RWPE2 (cell line): ENCODE measurements around the gene USP37.
A peak's percentile ranks its signal among the peaks of the same experiment; 100 is the strongest.

Source experiments
- ATAC-seq: fragments of 200-7000 bp; cut with Tn5 transposase; 3 replicates; pipeline ENCODE4 v1.9.1; 2021; ENCODE audit warnings: low read depth
- DNase-seq: peaks from one replicate; pipeline ENCODE4 v3.0.0-alpha.2; 2020; ENCODE audit warnings: low spot score
- H3K27ac ChIP-seq: fragments of 450-650 bp; 2 replicates; pipeline ENCODE4 v1.5.1; 2017; ENCODE audit warnings: mild to moderate bottlenecking; ENCODE audit not compliant: poor library complexity, severe bottlenecking
- H3K27me3 ChIP-seq: fragments of 250-450 bp; sonication (Bioruptor Pico); 2 replicates; pipeline ENCODE4 v1.5.1; 2021; ENCODE audit warnings: mild to moderate bottlenecking, moderate library complexity; ENCODE audit not compliant: insufficient read depth, poor library complexity, severe bottlenecking
- H3K36me3 ChIP-seq: fragments of 250-450 bp; sonication (Bioruptor Pico); 2 replicates; pipeline ENCODE4 v1.5.1; 2020; ENCODE audit warnings: low read depth, mild to moderate bottlenecking, moderate library complexity
- H3K4me1 ChIP-seq: fragments of 250-450 bp; sonication (Bioruptor Pico); 2 replicates; pipeline ENCODE4 v1.5.1; 2021; ENCODE audit warnings: mild to moderate bottlenecking, moderate library complexity; ENCODE audit not compliant: insufficient read depth, poor library complexity, severe bottlenecking
- H3K4me3 ChIP-seq: fragments of 250-450 bp; sonication (Bioruptor Pico); 2 replicates; pipeline ENCODE4 v1.5.1; 2021; ENCODE audit warnings: mild to moderate bottlenecking, moderate library complexity; ENCODE audit not compliant: severe bottlenecking
- H3K9me3 ChIP-seq: fragments of 250-450 bp; sonication (Bioruptor Pico); 2 replicates; pipeline ENCODE4 v1.5.1; 2021; ENCODE audit warnings: mild to moderate bottlenecking, moderate library complexity; ENCODE audit not compliant: severe bottlenecking
- TF ChIP-seq, protein P1 (sequence below): fragments of 450-650 bp; IDR thresholded peaks from one replicate; pipeline ENCODE4 v1.5.1; 2017; ENCODE audit warnings: mild to moderate bottlenecking, moderate library complexity; ENCODE audit not compliant: poor library complexity, severe bottlenecking

Gene USP37, protein sequence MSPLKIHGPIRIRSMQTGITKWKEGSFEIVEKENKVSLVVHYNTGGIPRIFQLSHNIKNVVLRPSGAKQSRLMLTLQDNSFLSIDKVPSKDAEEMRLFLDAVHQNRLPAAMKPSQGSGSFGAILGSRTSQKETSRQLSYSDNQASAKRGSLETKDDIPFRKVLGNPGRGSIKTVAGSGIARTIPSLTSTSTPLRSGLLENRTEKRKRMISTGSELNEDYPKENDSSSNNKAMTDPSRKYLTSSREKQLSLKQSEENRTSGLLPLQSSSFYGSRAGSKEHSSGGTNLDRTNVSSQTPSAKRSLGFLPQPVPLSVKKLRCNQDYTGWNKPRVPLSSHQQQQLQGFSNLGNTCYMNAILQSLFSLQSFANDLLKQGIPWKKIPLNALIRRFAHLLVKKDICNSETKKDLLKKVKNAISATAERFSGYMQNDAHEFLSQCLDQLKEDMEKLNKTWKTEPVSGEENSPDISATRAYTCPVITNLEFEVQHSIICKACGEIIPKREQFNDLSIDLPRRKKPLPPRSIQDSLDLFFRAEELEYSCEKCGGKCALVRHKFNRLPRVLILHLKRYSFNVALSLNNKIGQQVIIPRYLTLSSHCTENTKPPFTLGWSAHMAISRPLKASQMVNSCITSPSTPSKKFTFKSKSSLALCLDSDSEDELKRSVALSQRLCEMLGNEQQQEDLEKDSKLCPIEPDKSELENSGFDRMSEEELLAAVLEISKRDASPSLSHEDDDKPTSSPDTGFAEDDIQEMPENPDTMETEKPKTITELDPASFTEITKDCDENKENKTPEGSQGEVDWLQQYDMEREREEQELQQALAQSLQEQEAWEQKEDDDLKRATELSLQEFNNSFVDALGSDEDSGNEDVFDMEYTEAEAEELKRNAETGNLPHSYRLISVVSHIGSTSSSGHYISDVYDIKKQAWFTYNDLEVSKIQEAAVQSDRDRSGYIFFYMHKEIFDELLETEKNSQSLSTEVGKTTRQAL

DNA sequence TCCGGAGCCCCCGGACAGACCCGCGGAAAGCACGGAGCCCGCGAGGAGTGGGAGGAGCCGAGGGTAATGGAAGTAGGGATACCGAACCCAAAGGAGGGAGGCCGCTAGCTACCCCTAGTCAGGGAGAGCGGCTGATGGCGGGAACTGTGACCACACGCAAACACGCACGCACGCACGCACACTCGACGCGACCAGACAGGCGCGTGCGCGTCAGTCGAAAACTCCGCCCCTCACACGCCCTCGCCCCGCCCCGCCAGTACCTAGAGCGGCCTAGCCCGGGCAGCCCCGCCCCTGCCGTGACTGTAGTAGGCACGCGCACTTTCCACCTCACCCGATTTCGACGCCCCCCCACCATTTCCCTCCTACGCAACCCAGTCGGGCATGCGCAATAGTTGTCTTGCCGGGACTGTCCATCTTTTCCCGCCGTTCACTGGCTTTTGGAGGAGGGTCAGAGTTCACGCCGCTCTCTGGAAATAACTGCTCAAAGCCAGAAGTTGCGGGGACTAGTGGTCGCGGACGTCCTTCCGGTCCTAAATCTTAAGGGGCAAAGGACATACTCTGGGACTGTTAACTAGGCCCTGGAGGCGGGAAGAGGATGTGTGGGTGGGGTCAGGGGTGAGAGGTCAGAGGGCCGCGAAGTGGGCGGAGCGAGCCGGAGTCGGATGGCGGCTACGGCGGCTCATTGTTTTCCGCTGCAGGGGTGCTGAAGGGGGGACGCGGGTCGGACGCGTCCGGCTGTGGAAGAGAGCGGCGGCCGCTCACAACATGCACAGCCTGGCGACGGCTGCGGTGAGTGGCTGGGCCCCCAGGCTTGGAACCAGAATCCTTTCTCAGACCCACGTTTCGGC lies at the start of gene USP37, which contains the start of gene CNOT9:
Gene USP37 (minus strand): TSS at position 162 of the 848 bp plus-strand sequence. CDS start 9,698 bp downstream, outside the sequence.
Gene CNOT9 (plus strand): TSS at position 650 of the 848 bp plus-strand sequence. CDS start 116 bp downstream, at position 766.
- peak; percentile 82 for ATAC-seq
- peaks cover 7% of the 10 kb centered on the region for H3K4me1 ChIP-seq
- TF ChIP-seq, protein P1, sequence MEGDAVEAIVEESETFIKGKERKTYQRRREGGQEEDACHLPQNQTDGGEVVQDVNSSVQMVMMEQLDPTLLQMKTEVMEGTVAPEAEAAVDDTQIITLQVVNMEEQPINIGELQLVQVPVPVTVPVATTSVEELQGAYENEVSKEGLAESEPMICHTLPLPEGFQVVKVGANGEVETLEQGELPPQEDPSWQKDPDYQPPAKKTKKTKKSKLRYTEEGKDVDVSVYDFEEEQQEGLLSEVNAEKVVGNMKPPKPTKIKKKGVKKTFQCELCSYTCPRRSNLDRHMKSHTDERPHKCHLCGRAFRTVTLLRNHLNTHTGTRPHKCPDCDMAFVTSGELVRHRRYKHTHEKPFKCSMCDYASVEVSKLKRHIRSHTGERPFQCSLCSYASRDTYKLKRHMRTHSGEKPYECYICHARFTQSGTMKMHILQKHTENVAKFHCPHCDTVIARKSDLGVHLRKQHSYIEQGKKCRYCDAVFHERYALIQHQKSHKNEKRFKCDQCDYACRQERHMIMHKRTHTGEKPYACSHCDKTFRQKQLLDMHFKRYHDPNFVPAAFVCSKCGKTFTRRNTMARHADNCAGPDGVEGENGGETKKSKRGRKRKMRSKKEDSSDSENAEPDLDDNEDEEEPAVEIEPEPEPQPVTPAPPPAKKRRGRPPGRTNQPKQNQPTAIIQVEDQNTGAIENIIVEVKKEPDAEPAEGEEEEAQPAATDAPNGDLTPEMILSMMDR: no peak
- H3K27ac ChIP-seq: peak within 1 kb of the TSS; percentile 77
- peak within 1 kb of the TSS; percentile 89 for H3K4me3 ChIP-seq
- peaks cover 66% of the 10 kb centered on the region for H3K36me3 ChIP-seq
- no peaks in the 10 kb centered on the region for H3K9me3 ChIP-seq
- peak; percentile 99 for DNase-seq
- no peaks in the 10 kb centered on the region for H3K27me3 ChIP-seq

DNA sequence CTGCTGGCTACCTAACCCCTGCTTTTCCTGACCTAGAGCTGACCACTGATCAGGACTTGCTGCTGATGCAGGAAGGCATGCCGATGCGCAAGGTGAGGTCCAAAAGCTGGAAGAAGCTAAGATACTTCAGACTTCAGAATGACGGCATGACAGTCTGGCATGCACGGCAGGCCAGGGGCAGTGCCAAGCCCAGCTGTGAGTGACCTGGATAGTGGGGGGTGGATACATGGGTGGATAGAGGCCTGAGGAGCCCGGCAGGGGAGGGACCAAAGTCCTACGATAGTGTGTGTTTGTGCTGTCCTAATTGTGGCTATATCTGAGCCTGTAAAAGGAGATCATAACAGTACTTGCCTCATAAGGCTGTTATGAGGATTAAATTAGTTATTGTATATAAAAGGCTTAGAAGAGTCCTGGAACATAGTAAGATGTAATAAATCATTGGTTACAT lies 47.7 kb upstream of the USP37 start:
- H3K4me3 ChIP-seq: no peak overlapping the region
- H3K27me3 ChIP-seq: no peaks in the 10 kb centered on the region
- TF ChIP-seq, protein P1: no peak
- no peaks in the 10 kb centered on the region for H3K9me3 ChIP-seq
- DNase-seq: no peak
- H3K36me3 ChIP-seq: no peaks in the 10 kb centered on the region
- no peak for ATAC-seq
- no peak overlapping the region for H3K27ac ChIP-seq
- H3K4me1 ChIP-seq: no peaks in the 10 kb centered on the region

DNA sequence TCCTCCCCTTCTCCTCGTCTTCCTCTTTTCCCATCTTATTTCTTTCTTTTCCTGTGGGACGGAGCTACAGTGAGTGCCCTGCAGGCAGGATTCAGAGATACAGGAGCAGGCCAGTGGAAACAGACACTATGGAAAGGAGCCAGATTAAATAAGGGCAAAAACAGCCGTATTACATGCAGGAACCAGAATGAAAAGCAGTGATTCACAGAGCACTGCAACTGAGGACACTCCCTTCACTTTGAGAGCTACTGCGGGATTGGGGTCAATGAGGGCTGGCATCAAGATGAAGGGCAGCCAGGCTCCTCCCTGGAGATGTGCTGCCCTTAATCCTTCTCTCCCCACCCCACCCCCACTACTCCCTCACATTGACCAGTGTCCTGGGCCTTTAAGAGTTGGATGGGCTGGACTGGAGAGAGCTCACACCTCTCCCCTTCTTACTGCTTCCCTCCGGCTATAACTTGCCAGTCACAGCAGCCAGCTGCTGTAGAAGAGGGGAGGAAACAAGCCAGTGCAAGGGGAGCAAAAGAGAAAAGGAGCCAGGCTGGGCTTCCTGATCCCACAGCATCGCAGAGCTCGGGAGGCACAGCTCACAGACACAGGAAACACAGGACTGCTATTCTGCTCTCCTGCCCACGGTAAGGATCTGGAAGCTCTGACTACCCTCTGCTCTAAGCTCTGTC lies 39.4 kb upstream of the USP37 start, which contains the start of gene PLCD4:
Gene PLCD4 (plus strand): TSS at position 464 of the 680 bp plus-strand sequence. CDS start 7,841 bp downstream, outside the sequence.
- no peaks in the 10 kb centered on the region for H3K9me3 ChIP-seq

More for the DNA sequence above, 39.4 kb upstream of the USP37 start, which contains the start of gene PLCD4:
- TF ChIP-seq, protein P1: no peak
- Histone ChIP-seq H3K4me3 (peak within 1 kb of the TSS; percentile 11), H3K36me3 (no peaks in the 10 kb centered on the region), H3K27me3 (no peaks in the 10 kb centered on the region), H3K4me1 (peaks cover 23% of the 10 kb centered on the region), H3K27ac (peak within 1 kb of the TSS; percentile 66)
- peak; percentile 88 for ATAC-seq
- peak; percentile 78 for DNase-seq
